Breast epithelium (tissue), 3 donors: ENCODE data around the gene MTCL1.

Source experiments
- CTCF ChIP-seq, 3 donors: fragments of 450-650 bp; IDR thresholded peaks; one replicate each; pipeline ENCODE4 v1.5.1; 2016 to 2017; ENCODE audit warnings: antibody characterized with exemption in 3 of 3, mild to moderate bottlenecking in 3 of 3, moderate library complexity in 3 of 3
- POLR2A ChIP-seq: fragments of 450-650 bp; IDR thresholded peaks from one replicate; pipeline ENCODE4 v1.6.1; 2016; ENCODE audit warnings: antibody characterized with exemption, mild to moderate bottlenecking, moderate library complexity
- POLR2AphosphoS5 ChIP-seq, 3 donors: sonication (generic); formaldehyde crosslinking; IDR thresholded peaks; one replicate each; pipeline ENCODE4 v1.6.1; 2017; ENCODE audit warnings: antibody characterized with exemption in 3 of 3

DNA sequence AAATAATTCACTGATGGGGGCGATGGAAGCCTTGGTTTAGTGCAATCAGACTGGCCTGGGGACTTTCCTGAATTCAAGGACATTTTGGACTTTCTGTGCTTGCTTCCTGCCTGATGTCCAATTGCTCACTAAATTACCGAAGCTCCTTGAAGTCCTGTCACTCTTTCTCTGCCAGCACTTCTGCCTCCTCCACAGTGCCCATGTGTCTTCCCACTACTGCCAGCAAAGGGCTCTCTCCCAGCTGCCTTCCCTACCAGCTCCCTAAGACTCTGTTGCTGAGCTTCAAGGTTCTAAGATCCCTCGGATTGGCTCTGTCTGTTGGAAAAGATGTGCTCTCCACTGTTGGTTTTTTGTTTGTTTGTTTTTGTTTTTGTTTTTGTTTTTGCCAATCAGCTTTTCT is 158.1 kb downstream of the MTCL1 start:
- TF ChIP-seq CTCF (IDR thresholded peaks at IDR 0.05) (no peak), POLR2A (no peak), POLR2AphosphoS5 (IDR thresholded peaks at IDR 0.05) (no peak)
